ENCODE results near the gene NPC1.
"Not testable (repeated sequence)": the region's sequence is repeated elsewhere in the genome, so short reads cannot be mapped to it uniquely, and the experiment has no call there.

NPC1 gene

DNA sequence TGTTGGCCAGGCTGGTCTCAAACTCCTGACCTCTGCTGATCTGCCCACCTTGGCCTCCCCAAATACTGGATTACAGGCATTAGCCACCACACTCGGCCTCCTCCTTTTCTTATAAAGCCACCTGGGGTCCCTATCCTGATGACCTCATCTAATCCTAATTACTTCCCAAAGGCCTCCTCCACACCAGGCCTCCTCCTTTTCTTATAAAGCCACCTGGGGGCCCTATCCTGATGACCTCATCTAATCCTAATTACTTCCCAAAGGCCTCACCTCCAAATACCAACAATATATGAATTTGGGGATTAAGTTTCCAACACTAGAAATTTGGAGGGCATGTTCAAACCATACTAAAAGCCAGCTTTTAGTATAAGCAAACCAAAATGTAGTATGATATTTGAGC is 92.7 kb downstream of the NPC1 start:
- Histone ChIP-seq H3K27ac (ENCODE audit: low read length, poor library complexity, severe bottlenecking) (no peak overlapping the region), H2BK12ac (ENCODE audit: low read length in 2 of 2) (no peak overlapping the region), H2BK15ac (ENCODE audit: low read depth, poor library complexity, severe bottlenecking) (no peak overlapping the region), H2BK120ac (ENCODE audit: low read depth, low read length) (no peak overlapping the region), H3K9ac (ENCODE audit: low read length) (no peak overlapping the region), H3K18ac (ENCODE audit: low read depth in 1 of 2, low read length in 2 of 2) (no peak overlapping the region), H3K36me3 (ENCODE audit: control insufficient read depth in 1 of 2, insufficient read depth in 2 of 2, low read depth in 1 of 2, low read length in 2 of 2) (no peaks in the 10 kb centered on the region), H3K4me1 (ENCODE audit: control insufficient read depth, insufficient read depth, low read depth, low read length) (peaks cover under 1% of the 10 kb centered on the region), H2AK5ac (ENCODE audit: low read length, severe bottlenecking) (no peak overlapping the region), H2BK5ac (ENCODE audit: low read depth, low read length, poor library complexity, severe bottlenecking) (no peak overlapping the region), H3K27me3 (ENCODE audit: control insufficient read depth in 1 of 2, insufficient read depth in 1 of 2, low read length in 2 of 2) (no peaks in the 10 kb centered on the region), H3K4me3 (ENCODE audit: insufficient read depth in 1 of 2, low read depth in 1 of 2, low read length in 2 of 2) (no peak overlapping the region), H3K23ac (ENCODE audit: low read length in 2 of 2) (no peak overlapping the region), H3K4ac (ENCODE audit: low read depth in 1 of 2, low read length in 2 of 2) (no peak overlapping the region), H3K9me3 (ENCODE audit: control insufficient read depth, low read length) (peaks cover 7% of the 10 kb centered on the region), H3K4me2 (ENCODE audit: low read length, poor library complexity, severe bottlenecking) (no peak overlapping the region), H4K91ac (ENCODE audit: low read length) (no peak overlapping the region), H4K8ac (ENCODE audit: low read length) (no peak overlapping the region), H3K14ac (ENCODE audit: low read length in 2 of 2) (no peak overlapping the region), H3K79me1 (replicated peaks; ENCODE audit: low read length, poor library complexity, severe bottlenecking) (no peaks in the 10 kb centered on the region), H2AFZ (ENCODE audit: low read depth, low read length) (no peak overlapping the region)
- no peak for DNase-seq
- 77% methylated on average over 1 of the region's 1 CpG for WGBS

- H3K4me2 ChIP-seq (ENCODE audit: low read length, poor library complexity, severe bottlenecking); H3K14ac ChIP-seq (ENCODE audit: low read length in 2 of 2); H3K79me1 ChIP-seq (replicated peaks; ENCODE audit: low read length, poor library complexity, severe bottlenecking); H3K18ac ChIP-seq (ENCODE audit: low read depth in 1 of 2, low read length in 2 of 2); H3K27me3 ChIP-seq (ENCODE audit: control insufficient read depth in 1 of 2, insufficient read depth in 1 of 2, low read length in 2 of 2); H4K8ac ChIP-seq (ENCODE audit: low read length); H3K9ac ChIP-seq (ENCODE audit: low read length); H3K4me3 ChIP-seq (ENCODE audit: insufficient read depth in 1 of 2, low read depth in 1 of 2, low read length in 2 of 2); H3K36me3 ChIP-seq (ENCODE audit: control insufficient read depth in 1 of 2, insufficient read depth in 2 of 2, low read depth in 1 of 2, low read length in 2 of 2); H2BK5ac ChIP-seq (ENCODE audit: low read depth, low read length, poor library complexity, severe bottlenecking); DNase-seq; H3K4me1 ChIP-seq (ENCODE audit: control insufficient read depth, insufficient read depth, low read depth, low read length); H2BK15ac ChIP-seq (ENCODE audit: low read depth, poor library complexity, severe bottlenecking); H2AFZ ChIP-seq (ENCODE audit: low read depth, low read length); H3K23ac ChIP-seq (ENCODE audit: low read length in 2 of 2); H3K4ac ChIP-seq (ENCODE audit: low read depth in 1 of 2, low read length in 2 of 2); H2AK5ac ChIP-seq (ENCODE audit: low read length, severe bottlenecking); H3K27ac ChIP-seq (ENCODE audit: low read length, poor library complexity, severe bottlenecking); H3K9me3 ChIP-seq (ENCODE audit: control insufficient read depth, low read length); H2BK120ac ChIP-seq (ENCODE audit: low read depth, low read length); H2BK12ac ChIP-seq (ENCODE audit: low read length in 2 of 2); H4K91ac ChIP-seq (ENCODE audit: low read length): not testable (repeated sequence)
- 100% methylated on average over 5 of the region's 5 CpGs for WGBS
These were observed 96.7 kb downstream of the NPC1 start for GRCh38 chr18:23489586-23489985.

GRCh38 chr18:23487738-23488570 is 98.4 kb downstream of the NPC1 start:
- H2AK5ac ChIP-seq (ENCODE audit: low read length, severe bottlenecking), result no peak overlapping the region
- H2AFZ ChIP-seq (ENCODE audit: low read depth, low read length), result no peak overlapping the region
- H3K79me1 ChIP-seq (replicated peaks; ENCODE audit: low read length, poor library complexity, severe bottlenecking), result no peaks in the 10 kb centered on the region
- no peak overlapping the region for H4K8ac ChIP-seq (ENCODE audit: low read length)
- no peak overlapping the region for H3K27ac ChIP-seq (ENCODE audit: low read length, poor library complexity, severe bottlenecking)
- no peak overlapping the region for H3K14ac ChIP-seq (ENCODE audit: low read length in 2 of 2)
- no peak overlapping the region for H2BK15ac ChIP-seq (ENCODE audit: low read depth, poor library complexity, severe bottlenecking)
- H3K4me3 ChIP-seq (ENCODE audit: insufficient read depth in 1 of 2, low read depth in 1 of 2, low read length in 2 of 2), result no peak overlapping the region
- H3K4me1 ChIP-seq (ENCODE audit: control insufficient read depth, insufficient read depth, low read depth, low read length), result peaks cover 2% of the 10 kb centered on the region
- no peak overlapping the region for H2BK5ac ChIP-seq (ENCODE audit: low read depth, low read length, poor library complexity, severe bottlenecking)
- 58% methylated on average over 13 of the region's 14 CpGs for WGBS
- H3K9ac ChIP-seq (ENCODE audit: low read length), result peak overlapping the region; percentile 32
- H3K18ac ChIP-seq (ENCODE audit: low read depth in 1 of 2, low read length in 2 of 2), result peak overlapping the region in 1 of 2 experiments; percentile 57
- H2BK12ac ChIP-seq (ENCODE audit: low read length in 2 of 2), result no peak overlapping the region
- peaks cover 7% of the 10 kb centered on the region for H3K9me3 ChIP-seq (ENCODE audit: control insufficient read depth, low read length)
- H3K36me3 ChIP-seq (ENCODE audit: control insufficient read depth in 1 of 2, insufficient read depth in 2 of 2, low read depth in 1 of 2, low read length in 2 of 2), result peaks cover 6 to 7% of the 10 kb centered on the region in 2 experiments
- no peak overlapping the region for H4K91ac ChIP-seq (ENCODE audit: low read length)
- H2BK120ac ChIP-seq (ENCODE audit: low read depth, low read length), result no peak overlapping the region
- H3K27me3 ChIP-seq (ENCODE audit: control insufficient read depth in 1 of 2, insufficient read depth in 1 of 2, low read length in 2 of 2), result no peaks in the 10 kb centered on the region
- peak; percentile 19 for DNase-seq
- H3K4ac ChIP-seq (ENCODE audit: low read depth in 1 of 2, low read length in 2 of 2), result no peak overlapping the region
- H3K23ac ChIP-seq (ENCODE audit: low read length in 2 of 2), result no peak overlapping the region
- no peak overlapping the region for H3K4me2 ChIP-seq (ENCODE audit: low read length, poor library complexity, severe bottlenecking)

DNA sequence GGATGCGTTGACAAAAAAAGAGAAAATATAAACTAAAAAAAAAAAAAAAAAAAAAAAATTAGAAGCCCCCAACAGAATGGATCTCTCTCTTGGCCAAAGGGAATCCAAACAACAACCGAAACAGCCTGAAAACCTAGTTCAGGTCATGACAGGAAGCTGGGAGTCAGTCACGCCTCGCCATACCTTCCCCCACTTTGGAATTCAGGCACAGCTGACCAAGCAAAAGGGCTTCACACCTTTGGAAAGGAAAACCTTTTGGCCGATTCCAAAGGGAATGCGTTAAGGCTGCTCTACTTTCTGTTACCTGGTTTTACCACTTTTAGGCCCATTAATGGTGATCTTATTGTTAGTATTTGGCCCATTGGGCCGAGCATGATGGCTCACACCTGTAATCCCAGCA is 100.9 kb downstream of the NPC1 start:
- Histone ChIP-seq H3K36me3 (ENCODE audit: control insufficient read depth in 1 of 2, insufficient read depth in 2 of 2, low read depth in 1 of 2, low read length in 2 of 2) (peaks cover 13 to 32% of the 10 kb centered on the region in 2 experiments), H3K4me3 (ENCODE audit: insufficient read depth in 1 of 2, low read depth in 1 of 2, low read length in 2 of 2) (no peak overlapping the region), H2AK5ac (ENCODE audit: low read length, severe bottlenecking) (no peak overlapping the region), H2AFZ (ENCODE audit: low read depth, low read length) (no peak overlapping the region), H3K4me1 (ENCODE audit: control insufficient read depth, insufficient read depth, low read depth, low read length) (peaks cover 2% of the 10 kb centered on the region), H3K9me3 (ENCODE audit: control insufficient read depth, low read length) (peaks cover 3% of the 10 kb centered on the region), H3K27ac (ENCODE audit: low read length, poor library complexity, severe bottlenecking) (no peak overlapping the region), H3K18ac (ENCODE audit: low read depth in 1 of 2, low read length in 2 of 2) (no peak overlapping the region), H3K4me2 (ENCODE audit: low read length, poor library complexity, severe bottlenecking) (no peak overlapping the region), H4K8ac (ENCODE audit: low read length) (no peak overlapping the region), H2BK5ac (ENCODE audit: low read depth, low read length, poor library complexity, severe bottlenecking) (no peak overlapping the region), H3K23ac (ENCODE audit: low read length in 2 of 2) (no peak overlapping the region), H2BK12ac (ENCODE audit: low read length in 2 of 2) (no peak overlapping the region), H4K91ac (ENCODE audit: low read length) (no peak overlapping the region), H2BK120ac (ENCODE audit: low read depth, low read length) (no peak overlapping the region), H3K9ac (ENCODE audit: low read length) (no peak overlapping the region), H3K27me3 (ENCODE audit: control insufficient read depth in 1 of 2, insufficient read depth in 1 of 2, low read length in 2 of 2) (no peaks in the 10 kb centered on the region), H3K4ac (ENCODE audit: low read depth in 1 of 2, low read length in 2 of 2) (no peak overlapping the region), H3K14ac (ENCODE audit: low read length in 2 of 2) (no peak overlapping the region), H2BK15ac (ENCODE audit: low read depth, poor library complexity, severe bottlenecking) (no peak overlapping the region), H3K79me1 (replicated peaks; ENCODE audit: low read length, poor library complexity, severe bottlenecking) (no peaks in the 10 kb centered on the region)
- 83% methylated on average over 6 of the region's 7 CpGs for WGBS
- no peak for DNase-seq
